HG03159 (cell line): ENCODE measurements around the gene ANKZF1.
"Not testable (repeated sequence)": the region's sequence is repeated elsewhere in the genome, so short reads cannot be mapped to it uniquely, and the experiment has no call there.

Experiments used
- ATAC-seq: cut with Tn5 transposase; IDR thresholded peaks from one replicate; pipeline ENCODE4 v1.9.1; 2021; ENCODE audit warnings: mild to moderate bottlenecking, moderate library complexity; ENCODE audit not compliant: unreplicated experiment

Gene ANKZF1

GRCh38 chr2:219229305-219230058 lies at the start of gene ANKZF1, which contains the start of gene ATG9A:
Gene ANKZF1 (plus strand): TSS chr2:219229806. CDS start chr2:219230258, 452 bp downstream.
Gene ATG9A (minus strand): TSS chr2:219229636. CDS start chr2:219228024, 1,612 bp downstream.
- peak; percentile 97 for ATAC-seq

GRCh38 chr2:219180961-219181360 lies 48.6 kb upstream of the ANKZF1 start:
- no peak for ATAC-seq

- no peak for ATAC-seq
Measured at GRCh38 chr2:219181531-219181930, 48.1 kb upstream of the ANKZF1 start.

- ATAC-seq: no peak
Measured at GRCh38 chr2:219182331-219183150, 47.1 kb upstream of the ANKZF1 start.

- no peak for ATAC-seq
Measured at GRCh38 chr2:219183151-219183772, 46.3 kb upstream of the ANKZF1 start.

GRCh38 chr2:219184121-219184520 lies 45.5 kb upstream of the ANKZF1 start:
- no peak for ATAC-seq

GRCh38 chr2:219186754-219187456 lies 42.7 kb upstream of the ANKZF1 start:
- no peak for ATAC-seq

GRCh38 chr2:219197388-219197787 lies 32.2 kb upstream of the ANKZF1 start:
- no peak for ATAC-seq

GRCh38 chr2:219198974-219199373 lies 30.6 kb upstream of the ANKZF1 start:
- ATAC-seq: no peak

GRCh38 chr2:219199470-219200211 lies 30.0 kb upstream of the ANKZF1 start:
- ATAC-seq: no peak

GRCh38 chr2:219200502-219201326 lies 28.9 kb upstream of the ANKZF1 start:
- not testable (repeated sequence) for ATAC-seq

GRCh38 chr2:219201331-219201730 lies 28.3 kb upstream of the ANKZF1 start:
- not testable (repeated sequence) for ATAC-seq

GRCh38 chr2:219204425-219205164 lies 25.0 kb upstream of the ANKZF1 start:
- no peak for ATAC-seq

- no peak for ATAC-seq
Measured at GRCh38 chr2:219205165-219205538, 24.5 kb upstream of the ANKZF1 start.

- ATAC-seq: no peak
Measured at GRCh38 chr2:219205981-219206327, 23.7 kb upstream of the ANKZF1 start.

- peak; percentile 97 for ATAC-seq
Measured at GRCh38 chr2:219206328-219207133, 23.1 kb upstream of the ANKZF1 start, which contains the start of gene ZFAND2B. Gene ZFAND2B (plus strand): TSS chr2:219206782. CDS start chr2:219206988, 206 bp downstream.

GRCh38 chr2:219207134-219207883 lies 22.3 kb upstream of the ANKZF1 start:
- no peak for ATAC-seq
